HG02759 (cell line): ENCODE data around the gene TPX2.

Source experiments
- ATAC-seq: cut with Tn5 transposase; IDR thresholded peaks from one replicate; pipeline ENCODE4 v1.9.1; 2021; ENCODE audit warnings: mild to moderate bottlenecking, moderate library complexity; ENCODE audit not compliant: unreplicated experiment

Gene TPX2

DNA sequence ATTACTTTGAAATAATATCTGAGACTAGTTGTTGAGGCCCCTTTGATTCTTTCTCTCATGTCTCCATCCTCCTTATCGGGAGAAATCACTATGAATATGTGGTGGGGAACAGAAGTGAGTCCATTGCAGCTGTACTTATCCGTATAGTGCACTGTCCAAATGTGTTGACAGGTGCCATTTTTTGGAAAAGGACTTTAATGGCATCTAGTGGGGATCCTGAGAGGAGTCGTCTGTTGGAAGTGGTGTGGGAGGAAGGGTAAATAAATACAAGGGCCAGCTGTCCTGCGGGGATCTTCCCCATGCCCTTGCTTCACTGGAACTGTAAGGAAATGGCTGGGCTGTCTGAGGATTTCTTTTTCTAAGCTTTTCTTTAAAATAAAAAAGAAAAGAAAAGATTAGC lies 19.4 kb downstream of the TPX2 start:
- ATAC-seq, result no peak

DNA sequence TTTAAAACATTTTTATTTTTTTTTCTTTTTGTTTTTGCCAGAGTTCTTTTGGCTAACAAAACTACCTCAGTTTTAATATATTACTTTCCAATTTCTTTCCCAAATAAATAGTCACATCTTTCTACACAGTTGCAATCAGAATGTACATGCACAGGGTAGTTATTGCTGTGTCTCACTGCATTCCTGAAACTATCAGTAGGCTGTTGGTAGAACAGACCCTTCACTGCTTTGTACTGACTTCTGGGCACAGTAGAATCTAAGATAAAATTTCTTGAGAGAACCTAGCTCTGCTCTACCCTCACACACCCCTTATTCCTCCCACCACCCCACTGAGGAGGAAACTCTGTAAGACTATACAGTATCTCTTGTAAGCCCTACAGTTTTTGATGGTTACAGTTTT lies 19.9 kb downstream of the TPX2 start:
- no peak for ATAC-seq

GRCh38 chr20:31759836-31760518 lies 20.9 kb downstream of the TPX2 start:
- no peak for ATAC-seq

DNA sequence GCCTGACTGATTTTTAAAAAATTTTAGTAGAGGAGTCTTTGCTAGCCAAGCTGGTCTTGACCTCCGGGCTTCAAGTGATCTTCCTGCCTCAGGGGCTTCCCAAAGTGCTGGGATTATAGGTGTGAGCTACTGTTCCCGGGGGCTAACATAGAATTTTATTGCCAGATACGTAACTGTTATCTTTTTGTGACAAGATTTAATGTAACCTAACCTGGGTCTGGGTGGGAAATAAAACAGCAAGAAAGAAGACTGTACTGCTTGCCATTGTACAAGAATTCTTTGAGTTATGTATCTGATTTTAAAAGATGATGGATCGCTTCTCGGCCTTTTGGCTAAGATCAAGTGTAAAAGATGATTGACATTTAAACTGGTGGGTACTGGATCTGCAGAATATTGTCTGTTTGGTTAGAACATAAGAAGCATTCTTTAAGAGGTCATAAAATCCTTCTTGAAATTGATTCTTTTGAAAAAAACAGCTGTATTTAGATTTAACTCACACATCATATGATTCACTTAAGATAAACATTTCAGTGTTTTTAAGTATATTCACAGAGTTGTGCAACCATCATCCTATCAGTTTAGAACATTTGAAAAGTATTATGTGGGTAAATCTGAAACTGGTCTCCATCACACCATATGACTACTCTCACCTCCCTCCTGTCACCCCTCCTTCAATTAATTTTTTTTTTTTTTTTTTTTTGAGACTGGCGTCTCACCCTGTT lies 21.6 kb downstream of the TPX2 start:
- ATAC-seq, result no peak

- ATAC-seq, result no peak
Observed at GRCh38 chr20:31764641-31765305, 25.7 kb downstream of the TPX2 start.

GRCh38 chr20:31767805-31768204 lies 28.7 kb downstream of the TPX2 start:
- ATAC-seq, result no peak

DNA sequence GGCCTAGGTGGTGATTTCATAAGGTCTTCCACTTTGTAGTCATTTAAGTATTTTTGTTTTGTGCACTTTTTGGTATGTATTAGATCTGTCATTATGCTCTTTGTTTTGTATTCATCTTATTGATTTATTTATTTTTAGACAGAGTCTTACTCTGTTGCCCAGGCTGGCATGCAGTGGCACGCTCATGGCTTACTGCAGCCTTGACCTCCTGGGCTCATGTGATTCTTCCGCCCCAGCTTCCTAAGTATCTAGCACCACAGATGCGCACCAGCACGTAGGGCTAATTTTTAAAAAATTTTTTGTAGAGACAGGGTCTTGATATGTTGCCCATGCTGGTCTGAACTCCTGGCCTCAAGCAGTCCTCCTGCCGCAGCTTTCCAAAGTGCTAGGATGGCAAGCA lies 30.6 kb downstream of the TPX2 start:
- ATAC-seq, result no peak

- ATAC-seq, result no peak
Observed at GRCh38 chr20:31770243-31770642, 31.2 kb downstream of the TPX2 start.

- no peak for ATAC-seq
Observed at GRCh38 chr20:31774408-31774807, 35.3 kb downstream of the TPX2 start.

DNA sequence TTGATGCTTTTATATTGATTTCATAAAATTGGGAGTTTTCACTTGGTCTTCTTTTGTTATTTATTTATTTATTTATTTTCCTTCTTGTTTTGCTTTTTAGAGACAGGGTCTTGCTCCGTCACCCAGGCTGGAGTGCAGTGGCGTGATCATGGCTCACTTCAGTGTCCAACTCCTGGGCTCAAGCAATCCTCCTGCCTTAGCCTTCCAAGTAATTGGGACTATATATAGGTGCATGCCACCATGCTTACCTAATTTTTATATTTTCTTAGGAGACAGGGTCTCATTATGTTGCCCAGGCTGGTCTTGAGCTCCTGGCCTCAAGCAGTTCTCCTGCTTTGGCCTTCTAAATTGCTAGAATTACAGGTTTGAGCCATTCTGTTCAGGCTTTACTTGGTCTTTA lies 41.7 kb downstream of the TPX2 start:
- ATAC-seq, result no peak

- no peak for ATAC-seq
Observed at GRCh38 chr20:31781945-31782344, 42.9 kb downstream of the TPX2 start.

DNA sequence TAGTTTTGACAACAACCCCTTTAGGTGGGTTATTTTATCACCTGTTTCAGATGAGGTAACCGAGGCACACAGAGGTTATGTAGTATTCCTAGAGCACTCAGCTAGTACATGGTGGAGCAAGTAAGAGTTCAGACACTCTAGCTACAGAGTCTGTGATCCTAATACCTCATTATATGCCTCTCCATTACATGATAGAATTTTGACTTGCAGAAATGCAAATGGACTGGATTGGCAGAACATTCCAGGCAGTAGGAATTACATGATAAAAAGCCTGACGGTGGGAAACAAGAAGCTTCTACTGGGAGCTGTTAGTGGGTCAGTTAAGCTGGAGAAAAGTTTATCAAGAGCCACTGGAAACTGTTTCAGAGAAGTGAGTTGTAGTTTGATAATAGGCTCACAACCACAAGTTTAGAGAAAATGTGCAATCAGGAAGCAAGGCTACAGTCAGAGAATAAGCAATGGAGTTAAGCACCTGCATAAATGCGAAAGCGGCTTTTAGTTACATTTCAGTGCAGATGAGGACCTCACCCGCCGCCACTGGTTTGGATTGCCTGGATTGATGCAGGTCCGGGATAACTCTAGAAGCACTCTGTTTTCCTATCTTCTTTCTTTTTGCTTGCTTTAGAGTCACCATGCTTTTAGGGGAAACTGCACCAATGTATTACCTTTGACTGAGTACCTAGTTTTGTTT lies 45.4 kb downstream of the TPX2 start:
- no peak for ATAC-seq

GRCh38 chr20:31785089-31785488 lies 46.0 kb downstream of the TPX2 start:
- ATAC-seq, result no peak

- no peak for ATAC-seq
Observed at GRCh38 chr20:31788578-31788977, 49.5 kb downstream of the TPX2 start.

DNA sequence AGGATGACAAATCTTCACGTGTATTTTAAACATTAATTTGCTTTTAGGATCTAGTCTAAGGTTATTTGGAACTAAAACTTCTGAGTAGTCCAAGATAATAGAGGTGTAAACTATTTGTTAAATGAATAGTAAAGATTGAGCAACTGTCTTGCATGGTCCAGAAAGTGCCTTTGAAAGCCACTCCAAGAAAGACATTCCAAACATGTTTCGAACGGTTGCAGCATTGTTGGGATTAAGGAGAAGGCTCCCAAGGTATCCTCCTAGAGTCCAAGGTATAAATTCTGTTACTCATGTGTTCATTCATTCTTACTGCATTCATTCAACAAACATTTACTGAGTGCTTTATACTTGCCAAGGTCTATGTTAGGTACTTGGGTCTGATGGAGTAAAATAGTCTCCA lies 51.3 kb downstream of the TPX2 start:
- ATAC-seq, result no peak

DNA sequence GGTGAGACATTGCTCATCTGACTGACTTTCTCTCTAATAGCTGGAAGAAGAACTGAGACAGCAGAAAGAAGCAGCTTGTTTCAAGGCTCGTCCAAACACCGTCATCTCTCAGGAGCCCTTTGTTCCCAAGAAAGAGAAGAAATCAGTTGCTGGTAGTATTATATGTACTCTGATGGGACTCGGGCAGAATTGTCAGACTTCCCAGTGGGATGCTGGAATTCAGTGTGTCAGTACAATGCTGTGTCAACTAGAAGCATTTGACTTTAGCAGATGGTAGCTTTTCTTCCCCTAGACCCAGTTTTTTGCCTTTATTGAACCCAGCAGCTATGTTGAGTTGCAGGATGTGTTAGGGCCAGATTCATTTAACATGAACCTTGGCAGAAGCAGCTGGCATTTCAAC lies 58.3 kb downstream of the TPX2 start:
- ATAC-seq, result no peak

- no peak for ATAC-seq
Observed at GRCh38 chr20:31801508-31801907, 62.4 kb downstream of the TPX2 start.

- ATAC-seq, result no peak
Observed at GRCh38 chr20:31803552-31804291, 64.6 kb downstream of the TPX2 start.

DNA sequence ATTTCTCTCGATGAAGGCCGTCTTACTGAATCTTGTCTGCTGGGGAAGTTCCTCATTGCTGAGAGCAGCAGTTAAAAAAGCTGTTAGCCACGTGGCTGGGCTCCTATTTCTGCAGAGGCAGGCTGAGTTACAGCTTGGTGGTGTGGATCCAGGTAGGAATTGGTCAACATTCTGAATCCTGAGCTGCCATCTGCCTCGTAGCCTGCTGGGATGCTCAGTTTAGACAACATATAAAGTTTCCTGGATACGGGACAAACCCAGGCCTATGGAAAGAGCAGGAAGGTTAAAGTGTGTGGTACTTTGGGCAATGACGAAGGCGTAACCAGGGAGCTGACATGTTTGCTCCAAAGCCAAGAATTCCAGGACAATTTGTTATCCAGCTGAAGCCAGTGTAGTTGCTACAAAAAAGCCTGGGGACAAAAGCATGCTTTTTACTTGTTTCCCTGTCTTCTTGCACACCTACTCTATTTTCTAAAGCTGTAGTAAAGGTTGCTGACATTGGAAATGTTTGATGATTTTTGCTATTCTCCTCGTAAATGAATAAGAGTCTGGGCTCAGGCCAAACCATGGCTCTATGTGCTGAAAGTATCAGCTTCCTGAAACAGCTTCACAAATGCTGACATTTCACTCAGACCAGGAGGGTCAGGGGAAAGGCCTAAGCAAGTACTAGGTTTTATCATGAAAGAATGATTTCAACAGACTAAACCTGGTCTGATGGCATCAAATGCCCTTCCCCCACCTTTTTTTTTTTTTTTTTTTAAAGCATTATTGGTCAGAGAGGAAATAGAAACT lies 67.7 kb downstream of the TPX2 start:
- ATAC-seq, result no peak

- ATAC-seq, result no peak
Observed at GRCh38 chr20:31808481-31808880, 69.4 kb downstream of the TPX2 start.
